Skin epidermis (tissue), 12 donors: ENCODE data around the gene UQCRQ.

Source experiments
- H3K27ac ChIP-seq, 21 experiments: fragments of 200-600 bp; sonication (generic) in 11 of 21; one replicate each; pipeline ENCODE4 v1.5.0; 2020; ENCODE audit warnings: mild to moderate bottlenecking in 3 of 21, inconsistent platforms in 2 of 21, moderate library complexity in 2 of 21
- H3K4me3 ChIP-seq, 7 experiments: fragments of 200-600 bp; sonication (generic) in 2 of 7; one replicate each; pipeline ENCODE4 v1.5.0; 2020; ENCODE audit warnings: inconsistent platforms in 2 of 7, mild to moderate bottlenecking in 2 of 7, moderate library complexity in 1 of 7

Gene UQCRQ

DNA sequence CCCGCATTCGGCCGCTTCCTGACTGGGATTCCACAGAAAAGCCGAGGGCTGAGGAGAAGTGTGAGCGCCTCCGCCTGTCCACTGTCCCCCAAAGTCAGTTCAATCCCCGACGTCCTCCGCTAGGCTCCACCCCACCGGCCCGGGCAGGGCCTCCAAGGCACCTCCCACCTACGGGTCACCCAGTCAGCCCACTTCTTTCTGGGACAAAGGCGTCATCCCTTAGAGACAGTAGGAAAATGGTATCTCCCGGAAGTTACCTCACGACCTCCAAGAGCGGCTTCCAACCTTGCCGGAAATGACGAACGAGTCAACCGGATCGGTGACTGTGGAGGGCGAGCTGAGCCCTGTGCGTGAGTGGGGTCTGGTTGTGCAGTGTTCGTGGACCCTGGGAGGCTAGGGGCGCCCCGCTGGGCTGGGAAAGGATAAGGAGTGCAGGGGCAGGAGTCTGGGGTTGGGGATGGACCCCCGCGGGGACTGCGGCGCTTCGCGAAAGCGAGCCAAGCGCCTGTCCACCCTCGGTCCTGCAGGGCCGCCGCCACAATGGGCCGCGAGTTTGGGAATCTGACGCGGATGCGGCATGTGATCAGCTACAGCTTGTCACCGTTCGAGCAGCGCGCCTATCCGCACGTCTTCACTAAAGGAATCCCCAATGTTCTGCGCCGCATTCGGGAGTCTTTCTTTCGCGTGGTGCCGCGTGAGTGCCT, at the start of gene UQCRQ, which contains the start of gene GDF9:
Gene UQCRQ (plus strand): TSS at position 301 of the 704 bp plus-strand sequence. CDS start 240 bp downstream, at position 541.
Gene GDF9 (minus strand): TSS at position 128 of the 704 bp plus-strand sequence. CDS start 1,936 bp downstream, outside the sequence.
- Histone ChIP-seq H3K4me3 (peak within 1 kb of the TSS; percentile 64 to 93 (median 85)), H3K27ac (peak within 1 kb of the TSS; percentile 85 to 98 (median 94))

DNA sequence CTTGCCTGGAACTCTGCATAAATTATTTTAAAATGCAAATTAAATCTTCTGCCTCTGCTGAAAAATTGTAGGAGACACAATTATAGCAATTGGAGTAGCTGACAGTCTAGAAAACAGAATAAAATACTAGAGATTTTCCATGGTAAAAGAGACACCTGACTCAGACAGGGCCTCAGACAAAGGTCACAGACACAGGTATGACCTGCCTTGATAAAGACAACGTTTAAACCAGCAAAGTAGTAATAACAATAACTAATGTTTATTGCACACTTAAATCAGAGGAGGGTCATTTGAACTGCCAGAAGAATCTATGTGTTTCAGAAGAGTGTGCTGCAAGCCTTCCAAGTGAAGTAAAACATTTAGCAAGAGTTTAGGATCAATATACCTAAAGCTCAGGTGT, 49.4 kb upstream of the UQCRQ start:
- H3K4me3 ChIP-seq, result no peak overlapping the region
- H3K27ac ChIP-seq, result no peak overlapping the region

DNA sequence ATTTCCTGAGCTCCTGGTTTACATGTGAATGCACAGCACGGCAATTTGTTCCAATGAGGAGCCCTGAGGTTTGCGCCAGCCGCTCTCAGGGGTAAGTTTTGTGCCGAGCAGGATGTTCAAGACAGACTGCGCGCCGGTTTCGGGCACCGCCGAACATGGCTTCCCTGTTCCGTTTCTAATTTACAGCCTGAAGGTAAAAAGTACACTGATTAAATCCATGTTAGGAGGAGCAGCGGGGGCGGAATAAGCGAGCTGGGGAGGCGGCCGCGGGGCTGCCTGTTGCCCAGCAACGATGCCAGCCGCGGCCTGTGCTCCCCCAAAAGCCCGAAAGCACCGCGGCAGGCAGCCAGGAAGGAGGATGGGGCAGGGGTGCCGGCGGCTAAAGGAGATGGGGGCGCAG, 47.0 kb upstream of the UQCRQ start:
- Histone ChIP-seq H3K27ac (no peak overlapping the region), H3K4me3 (peak overlapping the region in 2 of 7 experiments; percentile 20 to 25)

DNA sequence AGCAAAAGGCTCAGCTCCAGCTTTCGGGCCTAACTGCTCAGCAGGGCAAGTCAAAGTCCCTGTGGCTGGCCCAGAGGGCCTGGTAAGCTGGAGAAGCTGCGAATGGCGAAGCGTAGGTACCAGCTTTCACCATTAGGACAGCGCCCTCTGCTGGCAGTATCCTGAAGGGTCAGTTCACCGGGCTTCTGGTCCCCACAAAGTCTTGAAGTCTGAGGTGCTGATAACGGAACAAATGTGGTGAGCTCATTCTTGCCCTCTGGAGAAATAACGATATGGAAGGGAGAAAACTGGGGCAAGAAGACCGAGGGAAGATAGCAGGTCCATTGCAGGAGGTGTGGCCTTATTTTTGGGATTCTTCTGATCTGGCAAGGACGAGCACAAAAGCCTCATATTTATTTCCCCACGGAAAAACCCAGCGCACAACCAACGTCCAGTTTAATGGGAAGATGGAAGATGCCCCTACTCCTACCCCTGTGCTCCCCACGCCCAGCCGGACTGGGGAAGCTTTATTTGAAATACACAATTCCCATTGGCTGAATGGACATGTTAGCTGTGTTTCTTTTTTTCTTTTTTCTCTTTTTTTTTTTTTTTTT, 46.2 kb upstream of the UQCRQ start:
- Histone ChIP-seq H3K4me3 (peak overlapping the region in 1 of 7 experiments; percentile 25), H3K27ac (no peak overlapping the region)

DNA sequence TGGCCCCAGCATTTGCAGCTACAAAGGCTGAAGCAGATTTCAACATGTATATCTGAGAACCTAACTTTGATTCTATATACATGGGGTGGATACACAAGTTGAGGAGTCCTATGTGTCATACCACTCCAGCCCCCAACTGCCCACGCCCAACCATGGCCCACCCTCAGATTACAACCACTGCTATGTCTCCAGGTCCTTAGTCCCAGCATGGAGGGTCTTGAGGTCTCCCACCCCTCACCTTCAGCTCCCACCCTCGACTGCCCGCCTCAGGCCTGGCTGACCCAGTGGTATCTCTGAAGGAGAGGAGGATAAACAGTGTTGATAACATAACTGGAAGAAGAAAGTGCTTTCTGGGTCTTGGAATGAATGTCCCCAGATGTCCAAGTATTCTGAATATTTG, 45.1 kb upstream of the UQCRQ start:
- no peak overlapping the region for H3K4me3 ChIP-seq
- H3K27ac ChIP-seq, result peak overlapping the region in 1 of 21 experiments; percentile 57

DNA sequence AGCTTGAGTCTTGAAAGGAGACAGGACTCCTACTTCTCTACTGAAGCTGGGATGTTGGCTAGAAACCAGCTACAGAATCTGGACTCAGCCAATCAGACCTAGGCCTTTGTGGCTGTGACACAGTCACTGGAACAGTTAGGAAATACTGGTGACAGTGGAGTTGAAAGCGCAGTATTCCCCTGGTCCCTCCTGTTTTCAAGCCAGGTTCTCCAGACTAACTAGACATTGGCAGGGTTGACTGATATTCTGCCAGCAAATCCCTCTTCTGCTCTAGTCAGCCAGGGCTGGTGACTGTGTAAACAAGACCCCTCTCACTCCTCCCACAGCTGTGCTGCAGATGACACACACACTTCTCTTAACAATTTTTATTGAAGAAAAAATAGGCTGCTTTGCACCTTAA, 44.7 kb upstream of the UQCRQ start:
- Histone ChIP-seq H3K27ac (peak overlapping the region in 1 of 21 experiments; percentile 57), H3K4me3 (no peak overlapping the region)

DNA sequence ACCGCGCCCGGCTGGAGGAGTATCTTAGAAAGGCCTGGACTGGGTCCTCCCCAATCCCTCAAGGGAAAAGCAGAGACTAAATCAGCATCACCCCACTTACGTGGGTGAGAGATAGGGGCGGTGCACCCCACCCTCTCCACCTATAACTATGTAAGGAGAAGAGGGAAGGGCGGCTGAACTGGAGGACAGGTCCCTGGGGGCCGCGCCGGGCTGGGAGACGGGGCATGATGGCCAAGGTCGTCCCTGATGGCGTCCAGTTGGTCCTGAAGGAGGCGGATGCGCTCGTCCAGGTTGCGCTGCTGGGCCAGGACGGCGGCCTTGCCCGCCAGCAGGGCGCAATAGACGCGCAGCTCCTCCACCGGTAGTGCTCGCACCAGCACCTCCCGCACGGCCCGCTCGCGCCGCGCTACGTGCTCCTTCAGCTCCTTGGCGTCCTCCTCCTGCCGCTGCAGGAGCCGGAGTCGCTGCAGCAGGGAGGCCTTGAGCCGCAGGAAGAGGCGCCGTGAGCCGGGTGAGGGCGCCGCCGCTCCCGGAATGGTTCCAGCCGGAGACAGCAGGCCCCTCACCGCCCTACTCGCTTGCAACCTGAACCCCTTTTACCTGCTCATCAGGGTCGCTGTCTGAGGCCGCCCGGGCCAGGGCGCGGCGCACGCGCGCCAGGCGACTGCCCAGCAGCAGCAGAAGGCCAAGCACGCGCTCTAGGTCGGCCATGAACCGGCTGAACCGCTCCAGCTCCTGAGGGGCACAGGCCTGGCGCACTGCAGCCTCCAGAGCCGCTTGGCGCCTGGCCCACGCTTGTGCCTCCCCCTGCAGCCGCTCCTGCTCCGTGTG, 43.6 kb upstream of the UQCRQ start:
- H3K27ac ChIP-seq, result no peak overlapping the region
- peak overlapping the region in 4 of 7 experiments; percentile 5 to 22 (median 18) for H3K4me3 ChIP-seq

DNA sequence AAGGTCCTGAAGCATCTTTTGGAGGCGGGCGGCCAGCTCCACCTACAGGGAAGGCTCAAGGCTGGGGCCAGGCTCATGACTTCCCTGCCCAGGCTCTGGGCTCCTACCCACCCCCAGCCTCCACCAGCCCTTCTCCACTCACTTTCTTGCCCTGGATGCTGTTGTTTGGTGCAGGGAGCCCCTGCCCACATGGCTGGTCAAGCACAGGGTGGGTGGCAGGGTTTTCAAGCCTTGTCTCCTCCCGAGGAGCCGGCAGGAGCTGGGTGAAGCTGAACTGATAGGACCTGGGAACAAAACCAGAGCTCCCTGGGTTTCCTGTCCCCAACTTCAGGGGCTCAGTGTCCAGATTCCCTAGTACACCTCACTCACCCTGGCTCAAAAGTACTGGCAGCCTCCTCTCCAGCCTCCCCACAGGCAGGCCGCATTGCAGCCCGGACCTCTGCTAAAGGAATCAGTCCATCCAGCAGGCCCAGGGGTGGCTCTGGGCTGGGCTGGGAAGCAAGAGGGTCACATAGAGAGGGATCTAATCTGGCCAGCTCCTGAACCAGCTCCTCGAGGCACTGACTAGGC, 42.9 kb upstream of the UQCRQ start:
- H3K27ac ChIP-seq, result no peak overlapping the region
- H3K4me3 ChIP-seq, result peak overlapping the region in 2 of 7 experiments; percentile 5 to 19

DNA sequence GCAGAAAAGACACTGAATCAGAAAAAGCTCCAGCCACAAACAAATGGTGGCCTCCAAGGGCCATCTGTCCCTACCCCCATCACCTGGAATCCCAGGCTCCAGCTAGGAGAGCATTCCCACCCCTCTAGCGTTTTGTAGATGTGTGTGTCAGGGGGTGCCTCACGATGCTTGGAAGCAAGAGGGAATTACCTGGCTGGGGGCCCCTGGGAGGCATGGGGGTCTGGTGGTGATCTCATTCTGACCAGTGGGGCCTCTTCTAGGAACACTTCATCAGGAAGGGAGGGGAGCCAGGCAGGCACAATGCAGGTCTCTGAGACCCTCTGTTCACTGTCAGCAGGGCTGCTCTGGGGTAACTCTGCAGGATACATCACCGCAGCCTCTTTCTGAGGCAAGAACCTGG, 42.0 kb upstream of the UQCRQ start:
- Histone ChIP-seq H3K27ac (no peak overlapping the region), H3K4me3 (no peak overlapping the region)

DNA sequence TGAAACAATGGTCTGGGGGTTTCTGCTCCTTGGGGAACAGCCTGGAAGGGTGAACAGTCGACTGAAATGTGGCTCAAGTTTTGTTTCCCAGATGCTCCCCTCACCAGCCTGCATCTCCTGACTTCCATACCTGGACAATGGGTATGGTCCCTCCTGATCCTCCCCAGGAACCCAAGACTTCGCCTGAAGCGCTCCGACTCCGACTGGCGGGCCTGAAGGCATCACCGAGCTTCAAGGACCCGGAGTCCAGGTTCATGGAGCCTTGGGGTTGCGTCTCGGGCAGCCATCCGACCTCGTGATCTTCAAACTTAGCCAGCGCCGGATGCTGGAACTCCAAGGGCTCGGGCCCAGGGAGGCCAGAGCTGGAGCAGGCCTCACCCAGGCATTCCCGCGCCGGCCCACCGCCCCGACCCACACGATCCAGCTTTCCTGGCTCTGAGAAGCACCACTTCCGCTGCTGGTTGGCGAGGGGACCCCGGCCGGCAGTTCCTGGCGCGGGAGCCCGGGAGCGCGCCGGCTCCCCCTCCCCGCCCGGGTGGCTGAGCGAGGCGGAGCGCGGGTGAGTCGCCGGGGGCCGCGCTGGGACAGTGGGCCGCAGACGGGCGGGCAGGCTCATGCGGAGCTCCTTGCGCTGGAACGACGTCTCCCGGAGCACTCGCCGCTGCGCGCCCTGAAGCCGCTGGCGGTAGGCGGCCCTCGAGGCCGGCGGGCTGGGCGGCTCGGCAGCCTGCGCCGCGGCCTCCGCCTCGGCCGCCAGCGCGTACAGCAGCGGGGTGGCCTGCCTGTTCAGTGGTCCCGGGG, 41.2 kb upstream of the UQCRQ start:
- H3K27ac ChIP-seq, result peak overlapping the region in 1 of 21 experiments; percentile 34
- H3K4me3 ChIP-seq, result peak overlapping the region in 6 of 7 experiments; percentile 16 to 33 (median 27)

DNA sequence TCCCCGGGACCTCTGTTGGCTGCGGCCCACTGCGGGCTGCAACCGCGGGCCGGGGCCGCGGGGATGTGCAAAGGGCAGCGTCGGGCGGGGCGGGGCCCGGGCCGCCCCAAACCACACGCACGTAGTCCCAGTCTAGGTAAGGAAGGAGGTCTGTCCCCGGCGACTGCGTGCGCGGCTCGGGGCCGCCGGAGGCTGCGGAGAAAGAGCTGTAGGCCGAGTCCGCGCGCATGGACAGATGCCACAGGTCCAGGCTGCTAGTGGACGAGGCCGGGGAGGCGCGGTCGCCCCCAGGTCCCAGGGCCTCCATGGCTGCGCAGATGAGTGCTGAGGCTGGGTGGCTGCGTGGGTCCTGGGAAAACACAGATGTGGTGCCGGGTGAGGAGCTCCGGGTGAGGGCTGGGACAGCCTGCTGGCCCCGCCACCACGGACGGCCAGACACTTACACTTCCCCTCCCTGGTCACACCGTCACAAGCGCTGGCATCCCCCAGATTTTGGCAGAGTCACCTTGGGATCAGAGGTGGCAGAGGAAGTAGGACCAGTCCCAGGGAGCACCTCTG, 40.5 kb upstream of the UQCRQ start:
- peak overlapping the region in 1 of 21 experiments; percentile 34 for H3K27ac ChIP-seq

DNA sequence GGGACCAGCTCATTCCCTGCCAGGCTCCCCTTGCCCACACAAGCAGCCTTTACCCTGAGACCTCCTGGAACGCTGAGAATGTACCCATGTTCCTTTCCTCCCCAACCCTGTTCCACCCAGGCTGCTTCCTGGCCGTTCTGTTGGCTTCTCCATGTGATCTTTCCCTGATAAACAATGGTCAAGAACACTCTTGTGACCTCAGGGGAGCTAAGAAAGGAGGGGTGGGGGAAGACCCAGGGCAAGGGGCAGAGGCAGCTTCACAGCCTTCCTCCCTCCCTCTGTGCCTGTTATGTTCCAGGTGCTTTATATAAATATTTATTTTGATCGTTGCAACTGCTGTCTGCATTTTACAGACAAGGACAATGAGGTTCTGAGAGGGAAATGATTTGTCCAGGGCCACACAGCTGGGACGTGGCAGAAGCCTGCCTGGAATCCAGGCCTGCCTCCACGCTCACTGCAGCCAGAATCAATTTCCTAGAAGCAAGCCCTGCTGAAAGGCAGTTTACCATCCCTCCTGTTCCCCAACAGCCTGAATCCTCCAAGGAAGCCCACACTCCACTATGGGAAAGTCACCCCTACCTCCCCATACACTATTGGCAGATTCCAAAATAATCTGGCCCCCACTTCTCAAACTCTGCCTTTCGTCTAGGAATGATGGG, 39.9 kb upstream of the UQCRQ start:
- H3K27ac ChIP-seq, result no peak overlapping the region
- no peak overlapping the region for H3K4me3 ChIP-seq

More for the DNA sequence above, 40.5 kb upstream of the UQCRQ start:
- peak overlapping the region in 5 of 7 experiments; percentile 19 to 33 (median 27) for H3K4me3 ChIP-seq

DNA sequence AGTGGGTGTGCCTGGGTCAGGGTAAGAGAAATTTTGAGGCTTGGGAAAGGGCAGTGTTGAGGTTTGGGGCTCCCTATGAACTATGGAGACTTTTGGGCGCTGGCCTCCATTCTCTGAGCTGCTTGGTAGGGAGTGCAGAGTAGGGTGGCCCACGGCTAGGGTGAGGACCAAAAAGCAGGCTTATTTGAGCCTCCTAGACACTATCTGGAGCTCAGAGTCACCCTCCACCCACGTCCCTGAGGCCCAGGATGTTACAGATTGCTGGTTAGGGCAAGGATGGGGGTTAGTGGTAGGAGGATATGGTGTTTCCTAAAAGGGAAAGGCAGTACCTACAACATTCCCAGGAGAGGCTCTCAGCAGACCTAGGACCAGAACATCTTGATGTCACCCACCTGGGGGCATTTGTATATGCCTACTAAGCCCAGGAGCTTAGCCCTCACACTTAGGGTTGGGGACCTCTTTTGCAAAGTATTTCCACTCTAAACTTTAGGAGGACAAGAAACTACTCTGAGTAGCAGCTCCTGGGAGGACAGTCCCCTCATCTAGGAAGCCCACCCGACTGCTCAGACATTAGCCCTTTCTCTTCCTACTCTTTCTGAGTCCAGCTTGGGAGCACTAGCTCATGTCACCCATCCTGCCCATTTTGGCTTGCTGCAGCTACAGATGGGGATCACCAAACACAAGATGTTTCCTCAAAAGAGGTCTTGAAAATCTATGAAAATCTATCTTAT, 38.3 kb upstream of the UQCRQ start:
- Histone ChIP-seq H3K27ac (no peak overlapping the region), H3K4me3 (no peak overlapping the region)

DNA sequence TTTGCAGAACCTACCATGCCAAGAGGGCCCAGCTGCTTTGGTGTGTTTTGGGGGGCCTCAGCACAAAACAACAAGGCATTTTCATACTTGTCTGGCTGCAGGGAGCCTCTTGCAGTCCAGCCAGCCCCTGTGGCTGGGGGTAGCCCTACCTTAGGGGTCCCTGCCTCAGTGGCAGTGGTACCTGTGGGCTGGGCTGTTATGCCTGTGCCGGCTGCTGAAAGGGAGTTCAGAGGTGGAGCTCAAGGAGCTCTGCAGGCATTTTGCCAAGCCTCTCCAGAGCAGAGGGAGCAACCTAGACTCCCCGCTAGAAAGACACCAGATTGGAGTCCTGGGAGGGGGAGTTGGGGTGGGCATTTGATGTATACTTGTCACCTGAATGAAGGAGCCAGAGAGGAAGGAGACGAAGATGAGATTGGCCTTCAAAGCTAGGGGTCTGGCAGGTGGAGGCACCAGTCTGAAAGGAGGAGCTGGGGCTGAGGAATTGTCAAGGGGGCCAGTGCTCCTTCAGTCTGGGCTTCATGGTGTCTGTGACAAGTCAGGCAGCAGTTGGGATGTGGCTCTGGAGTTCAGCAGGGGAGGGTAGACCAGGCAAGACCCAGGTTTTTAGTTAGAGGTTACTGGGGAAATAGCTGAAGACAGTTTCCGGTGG, 37.5 kb upstream of the UQCRQ start:
- Histone ChIP-seq H3K4me3 (peak overlapping the region in 2 of 7 experiments; percentile 54 to 65), H3K27ac (no peak overlapping the region)

DNA sequence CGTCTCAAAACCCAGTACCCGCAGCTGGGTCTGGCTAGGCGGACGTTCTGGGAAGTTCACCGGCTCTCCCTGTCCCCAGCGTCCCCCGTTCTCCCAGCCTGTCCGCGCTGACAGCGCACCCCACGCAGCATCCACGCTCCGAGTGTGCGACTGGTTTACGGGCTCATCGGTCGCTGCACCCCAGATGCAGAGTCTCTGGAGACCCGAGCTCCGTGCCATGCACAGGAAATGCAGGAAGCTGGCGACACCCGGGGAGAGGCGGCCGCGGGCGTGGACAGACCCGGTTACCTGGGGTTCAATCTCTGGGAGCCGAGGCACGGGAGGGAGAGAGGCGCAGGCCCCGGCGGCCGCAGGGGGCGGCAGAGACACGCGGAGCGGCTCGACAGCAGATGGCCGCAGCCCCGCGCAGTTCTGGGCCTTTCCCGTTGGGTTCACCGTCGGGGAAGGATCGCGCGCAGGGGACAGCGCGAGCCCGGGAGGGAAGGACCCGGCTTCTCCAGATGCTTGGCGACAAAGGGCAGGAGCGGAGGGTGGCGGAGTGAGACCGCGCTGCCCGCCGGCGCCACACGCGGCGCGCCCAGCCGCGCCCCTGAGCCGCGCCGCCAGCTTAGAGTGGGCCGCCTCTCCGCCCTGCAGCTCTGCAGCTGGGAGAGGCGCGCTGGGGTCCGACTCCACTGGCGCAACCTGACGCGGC, 36.6 kb upstream of the UQCRQ start:
- Histone ChIP-seq H3K4me3 (peak overlapping the region; percentile 42 to 65 (median 57)), H3K27ac (peak overlapping the region; percentile 4 to 81 (median 64))

DNA sequence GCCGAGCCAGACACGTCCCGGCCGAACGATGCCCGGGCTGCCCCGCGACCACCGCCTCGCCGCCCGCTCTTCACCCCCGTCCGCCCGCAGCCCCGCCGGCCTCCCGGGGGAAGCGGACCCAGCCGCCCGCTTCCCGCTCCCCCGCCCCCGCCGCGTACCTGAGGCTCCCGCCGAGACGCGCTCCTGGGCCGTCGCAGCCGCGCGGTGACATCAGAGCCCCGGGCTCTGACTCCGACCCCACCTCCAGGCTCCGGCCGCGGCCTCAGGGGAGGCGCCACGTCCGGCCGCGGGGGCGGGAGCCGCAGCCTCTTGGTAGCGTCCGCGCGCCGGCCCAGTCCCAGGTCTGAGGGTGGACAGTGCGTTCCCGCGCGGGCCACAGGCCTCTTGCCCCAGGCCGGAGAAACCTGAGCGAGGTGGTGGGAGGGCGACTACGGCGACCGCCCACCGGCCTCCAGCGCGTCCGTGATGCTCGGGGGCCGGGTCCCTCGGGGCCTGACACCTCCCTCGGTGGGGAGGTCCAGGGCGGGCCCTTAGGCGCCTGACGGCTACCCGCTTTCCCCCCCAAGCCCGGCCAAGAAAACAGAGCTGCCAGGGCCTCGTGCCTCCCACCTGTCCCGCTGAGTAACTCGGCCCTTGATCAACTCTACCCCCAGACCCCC, 35.9 kb upstream of the UQCRQ start, which contains the start of gene SHROOM1:
Gene SHROOM1 (minus strand): TSS at position 212 of the 659 bp plus-strand sequence. CDS start 4,507 bp downstream, outside the sequence.
- peak within 1 kb of the TSS; percentile 4 to 81 (median 64) for H3K27ac ChIP-seq

More for the DNA sequence above, 35.9 kb upstream of the UQCRQ start, which contains the start of gene SHROOM1:
- peak within 1 kb of the TSS; percentile 42 to 65 (median 57) for H3K4me3 ChIP-seq
